SK-N-SH (cell line): ENCODE results near the gene EPHB4.

Source experiments
- CTCF ChIP-seq: fragments of 200-600 bp; sonication (generic); IDR thresholded peaks from 2 replicates; pipeline ENCODE4 v1.6.1; 2017; ENCODE audit warnings: antibody characterized with exemption, mild to moderate bottlenecking, moderate library complexity
- EP300 ChIP-seq, 2 experiments: IDR thresholded peaks; 2 replicates each; pipeline versions ENCODE4 v1.4.0 to v1.6.1; 2012; ENCODE audit warnings: borderline replicate concordance in 1 of 2, low read depth in 1 of 2, low read length in 1 of 2
- EZH2phosphoT487 ChIP-seq: fragments of 200-600 bp; sonication (generic); IDR thresholded peaks from 2 replicates; pipeline ENCODE4 v1.6.1; 2017; ENCODE audit warnings: low read depth, mixed run types, mild to moderate bottlenecking, antibody characterized with exemption, moderate library complexity, borderline replicate concordance
- GABPA ChIP-seq: IDR thresholded peaks from 2 replicates; pipeline ENCODE4 v1.4.0; 2012; ENCODE audit warnings: low read depth, mild to moderate bottlenecking
- MEF2A ChIP-seq: IDR thresholded peaks from 2 replicates; pipeline ENCODE4 v1.4.0; 2012; ENCODE audit warnings: low read depth, borderline replicate concordance
- MXI1 ChIP-seq: IDR thresholded peaks from 2 replicates; pipeline ENCODE4 v1.6.1; 2012; ENCODE audit warnings: mild to moderate bottlenecking, low read depth, low read length, improper control_type of control experiment
- POLR2AphosphoS5 ChIP-seq: IDR thresholded peaks from 2 replicates; pipeline ENCODE4 v1.6.1; 2012; ENCODE audit warnings: low read depth, low read length
- RFX5 ChIP-seq: IDR thresholded peaks from 2 replicates; pipeline ENCODE4 v1.6.1; 2012; ENCODE audit warnings: mild to moderate bottlenecking, improper control_type of control experiment, low read length
- RXRA ChIP-seq: IDR thresholded peaks from 2 replicates; pipeline ENCODE4 v1.4.0; 2012; ENCODE audit warnings: low read depth, mild to moderate bottlenecking, borderline replicate concordance
- ZBTB33 ChIP-seq: IDR thresholded peaks from 2 replicates; pipeline ENCODE4 v1.4.0; 2012; ENCODE audit warnings: low read depth, borderline replicate concordance

- TF ChIP-seq CTCF (peak; percentile 76), POLR2AphosphoS5 (peak; percentile 81), EP300 (IDR thresholded peaks at IDR 0.05; ENCODE audit: borderline replicate concordance in 1 of 2, low read depth in 1 of 2, low read length in 1 of 2) (no peak), MEF2A (no peak), RXRA (no peak), RFX5 (no peak), MXI1 (peak; percentile 38; the same call in 1 of the 2 replicates), EZH2phosphoT487 (no peak), ZBTB33 (no peak), GABPA (no peak)
These were observed at the start of gene EPHB4 for GRCh38 chr7:100827330-100828226.
